Activated CD4-positive, alpha-beta T cell treated with anti-CD3 and anti-CD28 coated beads, Interleukin-2, Interleukin-6, amounts not matched to agents 100 ng/mL and 50 ng/mL, durations not matched to agents 16 hours and 8 hours (primary cell): ENCODE results near the gene CDH7.

Source experiments
- DNase-seq: peaks from one replicate; pipeline ENCODE4 v3.0.0-alpha.2; 2020

The CDH7 gene, protein sequence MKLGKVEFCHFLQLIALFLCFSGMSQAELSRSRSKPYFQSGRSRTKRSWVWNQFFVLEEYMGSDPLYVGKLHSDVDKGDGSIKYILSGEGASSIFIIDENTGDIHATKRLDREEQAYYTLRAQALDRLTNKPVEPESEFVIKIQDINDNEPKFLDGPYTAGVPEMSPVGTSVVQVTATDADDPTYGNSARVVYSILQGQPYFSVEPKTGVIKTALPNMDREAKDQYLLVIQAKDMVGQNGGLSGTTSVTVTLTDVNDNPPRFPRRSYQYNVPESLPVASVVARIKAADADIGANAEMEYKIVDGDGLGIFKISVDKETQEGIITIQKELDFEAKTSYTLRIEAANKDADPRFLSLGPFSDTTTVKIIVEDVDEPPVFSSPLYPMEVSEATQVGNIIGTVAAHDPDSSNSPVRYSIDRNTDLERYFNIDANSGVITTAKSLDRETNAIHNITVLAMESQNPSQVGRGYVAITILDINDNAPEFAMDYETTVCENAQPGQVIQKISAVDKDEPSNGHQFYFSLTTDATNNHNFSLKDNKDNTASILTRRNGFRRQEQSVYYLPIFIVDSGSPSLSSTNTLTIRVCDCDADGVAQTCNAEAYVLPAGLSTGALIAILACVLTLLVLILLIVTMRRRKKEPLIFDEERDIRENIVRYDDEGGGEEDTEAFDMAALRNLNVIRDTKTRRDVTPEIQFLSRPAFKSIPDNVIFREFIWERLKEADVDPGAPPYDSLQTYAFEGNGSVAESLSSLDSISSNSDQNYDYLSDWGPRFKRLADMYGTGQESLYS

GRCh38 chr18:65750389-65751154 lies at the start of gene CDH7:
CDH7 (plus strand) TSS chr18:65751012; CDS start chr18:65762843, 11,831 bp downstream.
- no peak for DNase-seq

DNA sequence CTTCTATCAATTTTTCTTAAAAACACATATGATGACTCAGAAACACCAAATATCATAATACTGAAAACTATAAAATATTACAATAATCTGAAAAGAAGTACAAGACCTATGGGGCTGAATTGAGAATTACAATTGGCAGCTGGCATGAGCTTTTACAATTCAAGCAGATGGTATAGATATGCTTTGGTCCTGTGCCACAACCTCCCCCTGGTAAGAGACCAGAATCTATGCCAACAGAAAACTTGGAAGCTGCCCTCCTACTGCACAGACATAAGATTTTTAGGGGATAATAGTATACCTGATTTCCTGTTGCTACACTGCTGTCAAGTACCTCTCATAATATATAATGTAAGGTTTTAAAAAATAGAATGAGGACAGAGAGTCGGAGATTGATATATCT lies 46.8 kb upstream of the CDH7 start:
- no peak for DNase-seq

- no peak for DNase-seq
Observed at GRCh38 chr18:65706646-65707045, 44.2 kb upstream of the CDH7 start.

- DNase-seq = no peak
Observed at GRCh38 chr18:65711493-65711892, 39.3 kb upstream of the CDH7 start.

GRCh38 chr18:65721619-65722018 lies 29.2 kb upstream of the CDH7 start:
- DNase-seq = no peak

DNA sequence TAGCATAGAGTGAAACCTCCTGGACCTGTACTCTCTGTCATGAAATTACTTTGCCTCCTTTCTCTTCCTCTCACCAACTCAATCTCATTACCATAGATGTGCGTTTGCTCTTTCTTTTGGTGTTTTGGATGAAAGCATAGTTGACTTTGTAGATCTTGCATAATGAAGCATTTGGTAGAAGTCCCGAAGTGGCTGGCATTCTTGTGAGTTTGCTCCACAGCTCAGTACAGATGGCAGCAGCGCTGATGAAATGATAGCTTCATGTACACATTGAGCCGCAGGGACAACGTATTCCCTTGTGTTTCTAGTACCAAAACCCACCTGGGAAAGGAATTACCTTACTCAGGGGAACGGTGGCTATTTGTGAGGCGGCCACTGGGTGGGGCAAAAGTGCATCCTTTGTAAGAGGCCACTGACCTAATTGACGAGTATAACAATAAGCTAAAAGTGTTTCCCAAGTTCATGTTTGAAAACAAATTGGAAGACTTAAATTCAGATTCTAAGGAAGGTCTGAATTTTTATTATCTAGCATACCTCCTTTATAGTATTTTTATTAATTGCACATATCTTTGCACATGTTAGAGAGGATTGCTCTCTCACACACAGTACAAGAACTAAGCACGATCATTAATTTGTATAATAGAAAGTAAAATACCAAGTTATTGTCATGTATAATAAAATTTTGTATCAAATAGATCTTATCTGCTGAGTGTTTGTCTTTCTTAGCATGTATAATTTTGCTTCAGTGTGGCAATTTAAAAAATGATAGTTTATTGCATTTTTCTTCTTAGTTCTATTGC lies 25.4 kb upstream of the CDH7 start:
- peak; percentile 1 for DNase-seq

DNA sequence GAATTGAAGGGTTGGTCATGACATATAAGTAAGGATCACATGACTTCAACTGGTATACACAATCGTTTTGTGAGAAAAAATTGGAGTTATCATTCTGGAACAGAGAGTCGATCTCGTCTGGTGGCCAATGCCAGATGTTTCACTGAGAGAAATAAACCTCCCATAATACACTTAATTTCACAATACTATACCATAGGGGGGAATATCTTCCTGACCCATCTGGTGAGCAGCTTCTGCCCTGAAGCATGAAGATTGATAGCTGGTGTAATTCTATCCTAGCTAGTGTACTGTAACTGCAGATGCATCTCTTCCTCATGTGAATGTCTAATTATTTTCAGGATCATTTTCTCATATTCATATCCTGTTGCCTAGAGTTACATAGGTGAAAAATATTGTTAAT lies 15.7 kb upstream of the CDH7 start:
- no peak for DNase-seq

- DNase-seq = no peak
Observed at GRCh38 chr18:65737471-65737955, 13.3 kb upstream of the CDH7 start.

DNA sequence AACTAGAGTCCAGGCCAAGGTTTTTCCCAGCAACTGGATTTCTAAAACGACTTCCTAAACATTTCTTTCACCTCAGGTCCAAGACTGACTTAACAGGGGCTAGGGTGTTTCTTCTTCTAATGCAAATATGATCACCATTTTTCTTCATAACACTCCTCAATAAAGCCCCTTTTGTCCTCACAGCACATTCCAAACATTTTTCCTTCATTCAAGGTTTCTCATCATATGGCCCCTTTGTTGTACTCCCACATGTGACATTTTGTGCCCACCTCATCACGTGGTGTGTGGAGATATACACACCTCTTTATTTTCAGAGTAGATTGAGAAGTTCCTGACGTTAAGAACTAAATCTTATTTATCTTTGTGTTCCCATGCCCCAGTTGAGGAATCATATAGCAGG lies 3.9 kb upstream of the CDH7 start:
- no peak for DNase-seq

- DNase-seq = no peak
Observed at GRCh38 chr18:65748321-65748720, 2.5 kb upstream of the CDH7 start.

- no peak for DNase-seq
Observed at GRCh38 chr18:65749841-65750240, 971 bp upstream of the CDH7 start.

- no peak for DNase-seq
Observed at GRCh38 chr18:65751155-65752085, 608 bp downstream of the CDH7 start.

- no peak for DNase-seq
Observed at GRCh38 chr18:65752625-65753325, 2.0 kb downstream of the CDH7 start.

GRCh38 chr18:65753520-65753919 lies 2.7 kb downstream of the CDH7 start:
- DNase-seq = no peak

GRCh38 chr18:65754121-65754520 lies 3.3 kb downstream of the CDH7 start:
- DNase-seq = no peak

DNA sequence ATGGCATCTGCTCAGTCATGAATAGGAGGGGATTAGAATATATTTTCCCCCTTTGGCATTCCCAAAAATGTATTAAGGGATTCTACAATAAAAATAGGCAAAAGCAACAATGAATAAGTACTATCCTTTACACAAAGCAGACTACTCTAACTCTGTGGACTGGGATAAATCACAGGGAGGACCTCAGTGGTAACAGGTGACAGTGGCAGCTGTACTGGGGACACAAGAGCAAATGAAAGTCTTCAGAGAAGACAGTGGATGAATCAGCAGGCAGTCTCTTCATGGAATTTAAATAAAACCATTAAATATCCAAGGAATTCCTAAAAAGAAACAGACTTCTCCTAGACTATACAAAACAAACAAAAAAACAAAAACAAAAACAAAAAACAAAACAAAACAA lies 4.8 kb downstream of the CDH7 start:
- DNase-seq = no peak

- DNase-seq = no peak
Observed at GRCh38 chr18:65760457-65760856, 9.6 kb downstream of the CDH7 start.

DNA sequence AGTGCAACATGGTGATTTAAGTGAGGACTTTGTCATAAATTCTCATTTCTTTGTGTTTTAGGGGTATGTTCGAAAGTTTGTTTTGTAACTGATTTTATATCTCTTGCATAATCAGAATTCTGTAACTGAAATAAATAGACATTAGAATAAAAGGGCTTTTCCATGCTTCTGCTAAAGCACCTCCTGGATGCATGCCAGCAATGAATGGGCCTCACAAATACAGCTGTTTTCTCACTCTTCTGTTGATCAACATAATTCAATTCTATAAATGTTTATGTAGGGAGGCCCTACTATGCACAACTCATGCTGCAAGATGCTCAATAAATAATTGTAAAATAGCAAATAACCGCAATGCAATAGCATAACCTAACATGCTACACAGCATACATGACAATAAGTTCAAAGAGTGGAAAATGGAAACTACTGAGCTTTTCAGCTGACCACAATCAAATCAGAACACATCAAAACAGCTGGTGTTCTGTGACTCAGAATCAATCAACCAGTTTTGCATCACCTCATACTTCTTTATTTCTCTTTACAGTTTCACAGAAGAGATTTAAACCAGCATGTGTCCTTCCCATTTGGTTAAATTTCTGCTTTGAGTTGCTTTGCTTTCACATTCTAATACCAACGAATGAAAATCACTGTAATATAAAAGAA lies 11.0 kb downstream of the CDH7 start:
- DNase-seq = no peak

- no peak for DNase-seq
Observed at GRCh38 chr18:65762556-65762955, 11.7 kb downstream of the CDH7 start.

DNA sequence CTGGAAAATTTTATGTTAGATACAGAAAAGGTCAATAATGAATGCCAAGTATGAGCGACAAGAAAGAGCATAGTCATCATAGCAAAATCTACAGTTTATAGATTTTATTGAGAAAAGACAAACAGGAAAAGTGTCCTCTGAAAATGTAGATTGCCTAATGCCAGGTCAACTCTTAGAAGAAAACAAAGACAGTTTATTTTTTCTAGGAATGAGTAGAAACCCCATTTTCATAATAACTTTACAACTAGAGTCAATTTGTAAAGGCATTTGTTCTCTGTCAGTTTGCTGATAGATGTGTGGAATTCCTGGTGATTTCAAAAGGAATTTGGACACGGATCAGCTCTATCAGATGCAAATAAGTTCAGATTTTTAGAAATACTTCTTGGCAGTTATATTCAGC lies 16.6 kb downstream of the CDH7 start:
- no peak for DNase-seq
